Esophagus muscularis mucosa (tissue), 4 donors: ENCODE results near the gene SPATA33.

Experiments used
- EP300 ChIP-seq: sonication (generic); formaldehyde crosslinking; IDR thresholded peaks from one replicate; pipeline ENCODE4 v1.6.1; 2017; ENCODE audit warnings: antibody characterized with exemption
- POLR2A ChIP-seq: fragments of 450-650 bp; IDR thresholded peaks from one replicate; pipeline ENCODE4 v1.6.1; 2017; ENCODE audit warnings: antibody characterized with exemption, moderate library complexity, mild to moderate bottlenecking, low read depth
- POLR2AphosphoS5 ChIP-seq, 2 donors: sonication (generic); formaldehyde crosslinking; IDR thresholded peaks; one replicate each; pipeline ENCODE4 v1.6.1; 2017; ENCODE audit warnings: antibody characterized with exemption in 2 of 2
- TF ChIP-seq, protein P1 (sequence below), 3 experiments: fragments of 200-600 bp in 2 of 3; fragments of 450-650 bp in 1 of 3; sonication (generic) in 2 of 3; IDR thresholded peaks; one replicate each; pipeline ENCODE4 v1.5.1; 2017 to 2019; ENCODE audit warnings: antibody characterized with exemption in 3 of 3, mild to moderate bottlenecking in 2 of 3, moderate library complexity in 1 of 3

GRCh38 chr16:89688395-89688794 is 30.8 kb downstream of the SPATA33 start:
- TF ChIP-seq, protein P1, sequence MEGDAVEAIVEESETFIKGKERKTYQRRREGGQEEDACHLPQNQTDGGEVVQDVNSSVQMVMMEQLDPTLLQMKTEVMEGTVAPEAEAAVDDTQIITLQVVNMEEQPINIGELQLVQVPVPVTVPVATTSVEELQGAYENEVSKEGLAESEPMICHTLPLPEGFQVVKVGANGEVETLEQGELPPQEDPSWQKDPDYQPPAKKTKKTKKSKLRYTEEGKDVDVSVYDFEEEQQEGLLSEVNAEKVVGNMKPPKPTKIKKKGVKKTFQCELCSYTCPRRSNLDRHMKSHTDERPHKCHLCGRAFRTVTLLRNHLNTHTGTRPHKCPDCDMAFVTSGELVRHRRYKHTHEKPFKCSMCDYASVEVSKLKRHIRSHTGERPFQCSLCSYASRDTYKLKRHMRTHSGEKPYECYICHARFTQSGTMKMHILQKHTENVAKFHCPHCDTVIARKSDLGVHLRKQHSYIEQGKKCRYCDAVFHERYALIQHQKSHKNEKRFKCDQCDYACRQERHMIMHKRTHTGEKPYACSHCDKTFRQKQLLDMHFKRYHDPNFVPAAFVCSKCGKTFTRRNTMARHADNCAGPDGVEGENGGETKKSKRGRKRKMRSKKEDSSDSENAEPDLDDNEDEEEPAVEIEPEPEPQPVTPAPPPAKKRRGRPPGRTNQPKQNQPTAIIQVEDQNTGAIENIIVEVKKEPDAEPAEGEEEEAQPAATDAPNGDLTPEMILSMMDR (IDR thresholded peaks at IDR 0.05) = no peak
- TF ChIP-seq POLR2A (no peak), EP300 (no peak), POLR2AphosphoS5 (IDR thresholded peaks at IDR 0.05) (no peak)
